Measurements from ENCODE around the gene HBG2.

The HBG2 gene

GRCh38 chr11:5286351-5286750, 31.8 kb upstream of the HBG2 start:
- Histone ChIP-seq H3K27ac (ENCODE audit: poor library complexity, severe bottlenecking) (peak overlapping the region; percentile 79), H3K36me3 (ENCODE audit: low read depth) (no peaks in the 10 kb centered on the region), H3K4me1 (ENCODE audit: insufficient read depth, poor library complexity, severe bottlenecking) (peaks cover 18% of the 10 kb centered on the region), H3K9me3 (ENCODE audit: severe bottlenecking) (no peaks in the 10 kb centered on the region), H3K27me3 (ENCODE audit: insufficient read depth, poor library complexity, severe bottlenecking) (no peaks in the 10 kb centered on the region), H3K4me3 (ENCODE audit: severe bottlenecking) (no peak overlapping the region)
- no peak for DNase-seq (ENCODE audit: low spot score)
- ATAC-seq (ENCODE audit: low read depth) = no peak
- no peak for TF ChIP-seq CTCF (IDR thresholded peaks at IDR 0.05; ENCODE audit: poor library complexity, severe bottlenecking)

- Histone ChIP-seq H3K36me3 (ENCODE audit: low read depth) (no peaks in the 10 kb centered on the region), H3K4me1 (ENCODE audit: insufficient read depth, poor library complexity, severe bottlenecking) (peaks cover 21% of the 10 kb centered on the region), H3K27me3 (ENCODE audit: insufficient read depth, poor library complexity, severe bottlenecking) (no peaks in the 10 kb centered on the region), H3K4me3 (ENCODE audit: severe bottlenecking) (no peak overlapping the region), H3K9me3 (ENCODE audit: severe bottlenecking) (no peaks in the 10 kb centered on the region), H3K27ac (ENCODE audit: poor library complexity, severe bottlenecking) (peak overlapping the region; percentile 79)
- DNase-seq (ENCODE audit: low spot score) = no peak
- peak; percentile 95 for ATAC-seq (ENCODE audit: low read depth)
- TF ChIP-seq CTCF (IDR thresholded peaks at IDR 0.05; ENCODE audit: poor library complexity, severe bottlenecking) = no peak
Measured at GRCh38 chr11:5285703-5286340, 31.2 kb upstream of the HBG2 start.

- H3K4me1 ChIP-seq (ENCODE audit: insufficient read depth, poor library complexity, severe bottlenecking) = peaks cover 31% of the 10 kb centered on the region
- no peak for DNase-seq (ENCODE audit: low spot score)
- no peak for ATAC-seq (ENCODE audit: low read depth)
Measured at GRCh38 chr11:5284637-5285036, 30.1 kb upstream of the HBG2 start.

GRCh38 chr11:5283882-5284281, 29.3 kb upstream of the HBG2 start:
- TF ChIP-seq CTCF (IDR thresholded peaks at IDR 0.05; ENCODE audit: poor library complexity, severe bottlenecking) = no peak
- ATAC-seq (ENCODE audit: low read depth) (no peak), DNase-seq (ENCODE audit: low spot score) (no peak)
- no peak overlapping the region for H3K4me3 ChIP-seq (ENCODE audit: severe bottlenecking)
- no peak overlapping the region for H3K27ac ChIP-seq (ENCODE audit: poor library complexity, severe bottlenecking)
- peaks cover 33% of the 10 kb centered on the region for H3K4me1 ChIP-seq (ENCODE audit: insufficient read depth, poor library complexity, severe bottlenecking)
- H3K9me3 ChIP-seq (ENCODE audit: severe bottlenecking) = no peaks in the 10 kb centered on the region
- H3K27me3 ChIP-seq (ENCODE audit: insufficient read depth, poor library complexity, severe bottlenecking) = no peaks in the 10 kb centered on the region
- no peaks in the 10 kb centered on the region for H3K36me3 ChIP-seq (ENCODE audit: low read depth)

More at GRCh38 chr11:5284637-5285036, 30.1 kb upstream of the HBG2 start:
- peak overlapping the region; percentile 79 for H3K27ac ChIP-seq (ENCODE audit: poor library complexity, severe bottlenecking)
- TF ChIP-seq CTCF (IDR thresholded peaks at IDR 0.05; ENCODE audit: poor library complexity, severe bottlenecking) = no peak
- no peaks in the 10 kb centered on the region for H3K36me3 ChIP-seq (ENCODE audit: low read depth)
- no peaks in the 10 kb centered on the region for H3K27me3 ChIP-seq (ENCODE audit: insufficient read depth, poor library complexity, severe bottlenecking)
- H3K4me3 ChIP-seq (ENCODE audit: severe bottlenecking) = no peak overlapping the region
- no peaks in the 10 kb centered on the region for H3K9me3 ChIP-seq (ENCODE audit: severe bottlenecking)

- no peak for TF ChIP-seq CTCF (IDR thresholded peaks at IDR 0.05; ENCODE audit: poor library complexity, severe bottlenecking)
- Histone ChIP-seq H3K27ac (ENCODE audit: poor library complexity, severe bottlenecking) (no peak overlapping the region), H3K9me3 (ENCODE audit: severe bottlenecking) (no peaks in the 10 kb centered on the region), H3K4me3 (ENCODE audit: severe bottlenecking) (no peak overlapping the region), H3K4me1 (ENCODE audit: insufficient read depth, poor library complexity, severe bottlenecking) (peaks cover 33% of the 10 kb centered on the region), H3K27me3 (ENCODE audit: insufficient read depth, poor library complexity, severe bottlenecking) (no peaks in the 10 kb centered on the region), H3K36me3 (ENCODE audit: low read depth) (no peaks in the 10 kb centered on the region)
- DNase-seq (ENCODE audit: low spot score) (no peak), ATAC-seq (ENCODE audit: low read depth) (no peak)
Measured at GRCh38 chr11:5283086-5283485, 28.5 kb upstream of the HBG2 start.
